B cell (primary cell): ENCODE data around the gene KLRF2. TPM values are rescaled to one million over a fixed set of nuclear protein-coding genes. Genes with fewer than 3 reads are reported as not detected.

Experiments
- ATAC-seq: fragments of 200-7000 bp; cut with Tn5 transposase; one replicate; pipeline ENCODE4 v1.10.0; 2021; ENCODE audit warnings: low read depth, mild to moderate bottlenecking, moderate number of reproducible peaks, moderate library complexity
- CTCF ChIA-PET: fragments of 350-600 bp; sonication (Branson Sonifier 250); formaldehyde crosslinking; loops from one replicate; lab custom pipeline; 2021; ENCODE audit warnings: antibody characterized with exemption, inconsistent platforms; lab: Charles Lee
- POLR2A ChIA-PET: fragments of 350-600 bp; sonication (Branson Sonifier 250); formaldehyde crosslinking; loops from one replicate; lab custom pipeline; 2021; ENCODE audit warnings: antibody characterized with exemption; lab: Charles Lee
- DNase-seq: peaks from one replicate; pipeline ENCODE4 v3.0.0; 2013
- H2AFZ ChIP-seq: 2 replicates; pipeline ENCODE4 v1.6.1; 2012; ENCODE audit warnings: mild to moderate bottlenecking, low read depth, low read length; ENCODE audit not compliant: insufficient read depth, poor library complexity, severe bottlenecking
- H3K27ac ChIP-seq, 2 donors: 1 replicate in 1 of 2; 2 replicates in 1 of 2; pipeline ENCODE4 v1.5.1; 2012 to 2013; ENCODE audit warnings: low read length in 2 of 2, mild to moderate bottlenecking in 2 of 2, moderate library complexity in 1 of 2
- H3K27me3 ChIP-seq, 4 experiments: fragments of 200-600 bp in 1 of 4; sonication (generic) in 1 of 4; replicated peaks in 1 of 4; 1 replicate in 2 of 4; 2 replicates in 2 of 4; pipeline versions ENCODE4 v1.6.1 to v1.7.0; 2013 to 2016; ENCODE audit warnings: low read length in 3 of 4, mild to moderate bottlenecking in 2 of 4, mixed read lengths in 1 of 4, moderate library complexity in 1 of 4; ENCODE audit not compliant: insufficient read depth in 4 of 4, control insufficient read depth in 3 of 4; ENCODE audit errors: control extremely low read depth in 1 of 4
- H3K36me3 ChIP-seq, 2 experiments: replicated peaks in 1 of 2; 1 replicate in 1 of 2; 2 replicates in 1 of 2; pipeline versions ENCODE4 v1.6.1 to v1.7.1; 2013; ENCODE audit warnings: low read length in 1 of 2; ENCODE audit not compliant: insufficient read depth in 2 of 2, control insufficient read depth in 1 of 2; ENCODE audit errors: control extremely low read depth in 1 of 2, extremely low read depth in 1 of 2
- H3K4me1 ChIP-seq, 2 donors: fragments of 200-600 bp in 1 of 2; sonication (generic) in 1 of 2; 1 replicate in 1 of 2; 2 replicates in 1 of 2; pipeline versions ENCODE4 v1.5.1 to v1.6.1; 2013 to 2017; ENCODE audit warnings: low read length in 2 of 2; ENCODE audit not compliant: control insufficient read depth in 2 of 2, insufficient read depth in 2 of 2
- H3K4me2 ChIP-seq: replicated peaks from 2 replicates; pipeline ENCODE3; 2012; ENCODE audit warnings: mild to moderate bottlenecking, low read depth, low read length; ENCODE audit not compliant: poor library complexity, severe bottlenecking
- H3K4me3 ChIP-seq, 5 experiments: fragments of 200-600 bp in 1 of 5; sonication (generic) in 1 of 5; 1 replicate in 3 of 5; 2 replicates in 2 of 5; pipeline versions ENCODE4 v1.5.1 to v1.7.0; 2011 to 2016; ENCODE audit warnings: low read length in 4 of 5, mild to moderate bottlenecking in 4 of 5, low read depth in 2 of 5, control low read depth in 1 of 5, moderate library complexity in 1 of 5; ENCODE audit not compliant: insufficient read depth in 1 of 5; ENCODE audit errors: control extremely low read depth in 1 of 5, extremely low read depth in 1 of 5
- H3K79me2 ChIP-seq: fragments of 200-600 bp; sonication (generic); one replicate; pipeline ENCODE4 v1.6.0; 2016; ENCODE audit warnings: low read length; ENCODE audit not compliant: control insufficient read depth, insufficient read depth
- H3K9ac ChIP-seq: fragments of 200-600 bp; sonication (generic); 2 replicates; pipeline ENCODE4 v1.6.1; 2017; ENCODE audit warnings: mild to moderate bottlenecking, low read length, moderate library complexity
- H3K9me3 ChIP-seq, 3 donors: one replicate each; pipeline versions ENCODE4 v1.6.1 to v1.7.1; 2013; ENCODE audit warnings: low read length in 2 of 3; ENCODE audit not compliant: control insufficient read depth in 2 of 3, insufficient read depth in 1 of 3; ENCODE audit errors: control extremely low read depth in 1 of 3
- H4K20me1 ChIP-seq: 2 replicates; pipeline ENCODE4 v1.6.0; 2012; ENCODE audit warnings: mild to moderate bottlenecking, low read length; ENCODE audit not compliant: insufficient read depth, control insufficient read depth, poor library complexity, severe bottlenecking
- H3K27ac Mint-ChIP-seq: one replicate; pipeline ENCODE4 v1.8.0; 2021; ENCODE audit warnings: mixed read lengths
- H3K27me3 Mint-ChIP-seq: one replicate; pipeline ENCODE4 v1.8.0; 2021; ENCODE audit warnings: mixed read lengths
- H3K4me1 Mint-ChIP-seq: one replicate; pipeline ENCODE4 v1.8.0; 2021; ENCODE audit warnings: mixed read lengths
- H3K4me3 Mint-ChIP-seq: one replicate; pipeline ENCODE4 v1.8.0; 2021; ENCODE audit warnings: mixed read lengths
- H3K9me3 Mint-ChIP-seq: one replicate; pipeline ENCODE4 v1.8.0; 2022; ENCODE audit warnings: mixed read lengths; ENCODE audit not compliant: insufficient read depth
- EZH2 ChIP-seq: IDR thresholded peaks from 2 replicates; pipeline ENCODE4 v1.6.1; 2012; ENCODE audit warnings: borderline replicate concordance, low read depth, mild to moderate bottlenecking, moderate library complexity, low read length; ENCODE audit not compliant: insufficient read depth, poor library complexity, severe bottlenecking
- WGBS: methylation state at CpG from one replicate; pipeline ENCODE4 v1.1.5; 2013; ENCODE audit warnings: missing lambda C conversion rate; ENCODE audit not compliant: insufficient coverage; 5-methylcytosine and 5-hydroxymethylcytosine counted together
- intact Hi-C: fragments of 100-400 bp; cut with micrococcal nuclease; formaldehyde crosslinking; loops from one replicate; pipeline ENCODE4 v1.10.0; 2022
- polyA plus RNA-seq: library from polyadenylated mRNA; depleted of rRNA; stranded (reverse); fragments of >200 nt; gene quantifications from 2 replicates; pipeline ENCODE4 v1.2.3, GENCODE V29; 2012
- total RNA-seq, 2 donors: library from RNA; stranded (reverse); fragments of 120-200 nt in 1 of 2; gene quantifications; 1 replicate in 1 of 2; 2 replicates in 1 of 2; pipeline versions ENCODE4 v1.2.3 to v1.2.4, GENCODE V29; 2013 to 2022
- TF ChIP-seq, protein P1 (sequence below): fragments of 200-600 bp; IDR thresholded peaks from one replicate; pipeline ENCODE4 v1.8.0; 2022; ENCODE audit warnings: antibody characterized with exemption, mild to moderate bottlenecking

KLRF2 gene
- total and polyA plus RNA-seq, 2 donors (not counting 1 experiment from before 2014, with no cell fraction given), result 0.36 TPM; not detected in 1

DNA sequence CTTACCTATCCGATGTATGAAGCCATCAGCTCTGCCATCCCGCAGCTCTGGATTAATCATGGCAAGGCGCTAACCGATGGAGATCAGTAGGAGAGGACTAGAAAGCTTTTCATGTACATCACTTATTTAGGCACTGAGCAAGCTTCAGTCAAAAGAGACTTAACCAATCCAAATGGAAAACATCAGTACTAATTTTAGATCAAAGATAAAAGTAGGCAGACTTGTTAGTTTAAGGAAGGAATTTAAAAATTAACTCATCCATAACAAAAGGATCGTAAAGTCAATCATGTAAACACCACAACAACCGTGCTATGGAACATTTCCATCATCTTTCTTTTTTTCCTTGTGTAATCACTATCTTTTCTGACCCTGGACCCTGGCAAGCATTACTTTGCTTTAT is 51.0 kb downstream of the KLRF2 start, which contains the start of gene CLEC2A:
Gene CLEC2A, minus strand, starts transcription at position 101 of the 400 bp plus-strand sequence. Its CDS starts 41 bp downstream, at position 60.
- no peak within 1 kb of the TSS for H3K27ac ChIP-seq
- H3K4me2 ChIP-seq, result no peak within 1 kb of the TSS
- TF ChIP-seq, protein P1, sequence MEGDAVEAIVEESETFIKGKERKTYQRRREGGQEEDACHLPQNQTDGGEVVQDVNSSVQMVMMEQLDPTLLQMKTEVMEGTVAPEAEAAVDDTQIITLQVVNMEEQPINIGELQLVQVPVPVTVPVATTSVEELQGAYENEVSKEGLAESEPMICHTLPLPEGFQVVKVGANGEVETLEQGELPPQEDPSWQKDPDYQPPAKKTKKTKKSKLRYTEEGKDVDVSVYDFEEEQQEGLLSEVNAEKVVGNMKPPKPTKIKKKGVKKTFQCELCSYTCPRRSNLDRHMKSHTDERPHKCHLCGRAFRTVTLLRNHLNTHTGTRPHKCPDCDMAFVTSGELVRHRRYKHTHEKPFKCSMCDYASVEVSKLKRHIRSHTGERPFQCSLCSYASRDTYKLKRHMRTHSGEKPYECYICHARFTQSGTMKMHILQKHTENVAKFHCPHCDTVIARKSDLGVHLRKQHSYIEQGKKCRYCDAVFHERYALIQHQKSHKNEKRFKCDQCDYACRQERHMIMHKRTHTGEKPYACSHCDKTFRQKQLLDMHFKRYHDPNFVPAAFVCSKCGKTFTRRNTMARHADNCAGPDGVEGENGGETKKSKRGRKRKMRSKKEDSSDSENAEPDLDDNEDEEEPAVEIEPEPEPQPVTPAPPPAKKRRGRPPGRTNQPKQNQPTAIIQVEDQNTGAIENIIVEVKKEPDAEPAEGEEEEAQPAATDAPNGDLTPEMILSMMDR, result no peak
- no peak for TF ChIP-seq EZH2
- Mint-ChIP-seq H3K4me1 (peaks cover 3% of the 10 kb centered on the region), H3K4me3 (no peak within 1 kb of the TSS), H3K9me3 (no peaks in the 10 kb centered on the region), H3K27ac (no peak within 1 kb of the TSS), H3K27me3 (peaks cover 26% of the 10 kb centered on the region)
- CTCF ChIA-PET, result interaction anchor here (0.9 to 2.6 kb wide), 5 partner anchors 8 to 601 kb away, joined by 3 to 9 read pairs (median 6); no protein-coding TSS in a partner anchor
- intact Hi-C loops, result no loop called here
- no peak within 1 kb of the TSS for H2AFZ ChIP-seq
- WGBS, result 60% methylated on average over 1 of the region's 6 CpGs
- no peaks in the 10 kb centered on the region for H3K9me3 ChIP-seq
- POLR2A ChIA-PET, result no interaction called here
- H3K4me1 ChIP-seq, result peaks cover 6 to 7% of the 10 kb centered on the region in 2 donors
- no peaks in the 10 kb centered on the region for H4K20me1 ChIP-seq
- no peak within 1 kb of the TSS for H3K9ac ChIP-seq
- no peaks in the 10 kb centered on the region for H3K79me2 ChIP-seq
- DNase-seq (no peak), ATAC-seq (no peak)
- no peaks in the 10 kb centered on the region for H3K36me3 ChIP-seq
- H3K27me3 ChIP-seq, result peaks cover 0 to 4% (median 0%) of the 10 kb centered on the region in 4 experiments
- no peak within 1 kb of the TSS for H3K4me3 ChIP-seq

DNA sequence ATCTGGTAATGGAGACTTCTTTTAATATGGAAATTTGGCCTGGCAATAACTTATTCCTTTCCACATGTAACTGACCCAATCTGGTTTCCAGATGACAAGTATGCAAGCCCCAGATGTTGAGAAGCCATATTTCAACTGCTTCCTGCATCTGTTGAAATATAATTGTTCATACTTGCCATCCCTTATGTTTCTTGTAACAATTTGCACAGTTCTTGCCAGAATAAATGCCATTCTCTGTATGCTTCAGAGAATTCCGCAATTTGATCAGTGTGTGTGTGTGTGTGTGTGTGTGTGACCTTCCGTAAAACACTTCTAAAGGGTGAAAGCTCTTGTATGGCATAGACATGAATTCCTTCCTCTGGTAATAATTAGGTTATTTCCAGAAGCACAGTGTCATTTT is 52.7 kb downstream of the KLRF2 start:
- Mint-ChIP-seq H3K9me3 (no peaks in the 10 kb centered on the region), H3K27me3 (peaks cover 24% of the 10 kb centered on the region), H3K4me1 (peaks cover 3% of the 10 kb centered on the region), H3K4me3 (no peak overlapping the region), H3K27ac (no peak overlapping the region)
- Histone ChIP-seq H2AFZ (no peak overlapping the region), H3K4me2 (no peak overlapping the region), H4K20me1 (no peaks in the 10 kb centered on the region), H3K4me3 (no peak overlapping the region), H3K4me1 (peaks cover 6 to 7% of the 10 kb centered on the region in 2 donors), H3K79me2 (no peaks in the 10 kb centered on the region), H3K27me3 (peaks cover 0 to 4% (median 0%) of the 10 kb centered on the region in 4 experiments), H3K27ac (no peak overlapping the region), H3K9me3 (no peaks in the 10 kb centered on the region), H3K9ac (no peak overlapping the region), H3K36me3 (no peaks in the 10 kb centered on the region)
- WGBS, result no CpG with 5 or more reads among the region's 2 CpGs
- POLR2A ChIA-PET, result no interaction called here
- TF ChIP-seq, protein P1, result no peak
- no peak for TF ChIP-seq EZH2
- intact Hi-C loops, result no loop called here
- DNase-seq (no peak), ATAC-seq (no peak)
- CTCF ChIA-PET, result interaction anchor here (1.4 to 1.5 kb wide), 2 partner anchors 9 to 119 kb away, joined by 5 to 7 read pairs; no protein-coding TSS in a partner anchor
